ENCODE data around the gene CNOT1. TPM values are rescaled to one million over a fixed set of nuclear protein-coding genes. Genes with fewer than 3 reads are reported as not detected.
"Not testable (repeated sequence)": the region's sequence is repeated elsewhere in the genome, so short reads cannot be mapped to it uniquely, and the experiment has no call there.

Gene CNOT1
- total and polyA plus RNA-seq, 2 experiments from 2014 or later: 50.8 to 113 TPM

GRCh38 chr16:58639836-58640235 lies 10.2 kb upstream of the CNOT1 start:
- no peaks in the 10 kb centered on the region for H4K20me1 ChIP-seq (ENCODE audit: insufficient read depth, poor library complexity, severe bottlenecking)
- H3K36me3 ChIP-seq (replicated peaks; ENCODE audit: insufficient read depth, low read depth): no peaks in the 10 kb centered on the region
- no peak for DNase-seq (ENCODE audit: low spot score)
- peaks cover 5% of the 10 kb centered on the region for H3K4me1 ChIP-seq (ENCODE audit: insufficient read depth)
- H2AFZ ChIP-seq: no peak overlapping the region
- no peak overlapping the region for H3K4me3 ChIP-seq
- H3K79me2 ChIP-seq: no peaks in the 10 kb centered on the region
- no peaks in the 10 kb centered on the region for H3K9me2 ChIP-seq (replicated peaks; ENCODE audit: insufficient read depth)
- no peak overlapping the region for H3K4me2 ChIP-seq
- no peaks in the 10 kb centered on the region for H3K9me3 ChIP-seq (ENCODE audit: low read depth)
- WGBS (ENCODE audit: low lambda C conversion rate, missing lambda C conversion rate): 83% methylated on average over 8 of the region's 8 CpGs
- H3K27me3 ChIP-seq: no peaks in the 10 kb centered on the region
- TF ChIP-seq CTCF (IDR thresholded peaks at IDR 0.05; ENCODE audit: poor library complexity) (no peak), EZH2phosphoT487 (IDR thresholded peaks at IDR 0.05; ENCODE audit: low read depth, severe bottlenecking, unreplicated experiment) (no peak), EZH2 (IDR thresholded peaks at IDR 0.05; ENCODE audit: borderline replicate concordance) (no peak)
- H3K27ac ChIP-seq: no peak overlapping the region

DNA sequence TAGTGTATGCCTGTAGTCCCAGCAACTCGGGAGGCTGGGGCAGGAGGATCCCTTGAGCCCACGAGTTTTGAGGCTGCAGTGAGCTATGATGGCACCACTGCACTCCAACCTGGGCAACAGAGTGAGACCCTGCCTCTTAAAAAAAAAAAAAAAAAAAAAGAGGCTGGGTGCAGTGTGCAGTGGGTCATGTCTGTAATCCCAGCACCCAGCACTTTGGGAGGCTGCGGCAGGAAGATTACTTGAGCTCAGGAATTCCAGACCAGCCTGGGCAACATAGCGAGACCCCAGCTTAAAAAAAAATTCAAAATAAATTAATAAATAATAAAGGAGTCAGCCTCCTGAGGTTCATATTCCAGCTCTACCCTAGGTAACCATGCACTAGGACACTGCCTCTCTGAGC lies 9.6 kb upstream of the CNOT1 start:
- WGBS (ENCODE audit: low lambda C conversion rate, missing lambda C conversion rate): 94% methylated on average over 4 of the region's 4 CpGs
- H3K4me2 ChIP-seq: no peak overlapping the region
- H3K9me2 ChIP-seq (replicated peaks; ENCODE audit: insufficient read depth): no peaks in the 10 kb centered on the region
- no peak overlapping the region for H3K4me3 ChIP-seq
- H2AFZ ChIP-seq: no peak overlapping the region
- H3K36me3 ChIP-seq (replicated peaks; ENCODE audit: insufficient read depth, low read depth): no peaks in the 10 kb centered on the region
- no peaks in the 10 kb centered on the region for H3K27me3 ChIP-seq
- H3K79me2 ChIP-seq: no peaks in the 10 kb centered on the region
- no peaks in the 10 kb centered on the region for H3K9me3 ChIP-seq (ENCODE audit: low read depth)
- no peak overlapping the region for H3K27ac ChIP-seq
- no peaks in the 10 kb centered on the region for H4K20me1 ChIP-seq (ENCODE audit: insufficient read depth, poor library complexity, severe bottlenecking)
- peaks cover 8% of the 10 kb centered on the region for H3K4me1 ChIP-seq (ENCODE audit: insufficient read depth)
- no peak for TF ChIP-seq EZH2 (IDR thresholded peaks at IDR 0.05; ENCODE audit: borderline replicate concordance)
- no peak for TF ChIP-seq EZH2phosphoT487 (IDR thresholded peaks at IDR 0.05; ENCODE audit: low read depth, severe bottlenecking, unreplicated experiment)
- no peak for TF ChIP-seq CTCF (IDR thresholded peaks at IDR 0.05; ENCODE audit: poor library complexity)
- DNase-seq (ENCODE audit: low spot score): no peak

DNA sequence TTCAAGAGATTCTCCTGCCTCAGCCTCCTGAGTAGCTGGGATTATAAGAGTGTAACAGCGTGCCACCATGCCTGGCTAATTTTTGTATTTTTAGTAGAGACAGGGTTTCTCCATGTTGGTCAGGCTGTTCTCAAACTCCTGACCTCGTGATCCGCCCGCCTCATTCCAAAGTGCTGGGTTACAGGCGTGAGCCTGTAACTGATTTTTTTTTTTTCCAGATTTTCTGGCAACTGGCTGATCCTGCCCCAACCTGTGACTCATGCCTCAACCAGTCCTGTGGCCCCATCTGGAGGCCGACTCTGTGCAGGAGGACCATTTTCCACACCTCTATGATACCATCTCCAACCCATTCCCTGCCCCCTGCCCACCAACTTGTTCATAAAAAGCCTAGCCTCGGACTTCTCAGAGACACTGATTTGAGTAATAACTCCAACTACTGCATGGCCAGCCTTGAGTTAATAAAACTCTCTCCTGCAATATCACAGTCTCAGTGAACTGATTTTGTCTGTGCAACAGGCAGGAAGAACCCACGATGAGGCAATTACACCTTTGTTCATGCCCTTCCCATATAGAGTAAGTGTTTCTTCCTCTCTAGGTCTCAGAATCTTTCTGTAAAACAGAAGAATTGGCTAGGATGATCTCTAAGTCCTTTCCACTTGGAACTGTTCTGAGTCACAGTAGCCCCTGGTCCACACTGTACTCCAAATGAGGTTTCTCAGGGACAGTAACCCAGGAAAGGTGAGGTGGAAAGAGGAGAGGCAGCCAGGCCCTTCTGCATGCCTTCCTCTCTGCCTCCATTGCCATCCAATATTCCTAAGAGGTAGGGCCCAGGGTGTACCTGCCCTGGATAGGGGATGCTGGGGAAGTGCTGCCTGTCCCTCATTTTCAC lies 8.8 kb upstream of the CNOT1 start:
- Histone ChIP-seq H3K4me3 (no peak overlapping the region), H2AFZ (no peak overlapping the region), H3K36me3 (replicated peaks; ENCODE audit: insufficient read depth, low read depth) (no peaks in the 10 kb centered on the region), H3K79me2 (no peaks in the 10 kb centered on the region), H4K20me1 (ENCODE audit: insufficient read depth, poor library complexity, severe bottlenecking) (no peaks in the 10 kb centered on the region), H3K4me2 (peak overlapping the region; percentile 22), H3K27ac (peak overlapping the region; percentile 74), H3K27me3 (no peaks in the 10 kb centered on the region), H3K4me1 (ENCODE audit: insufficient read depth) (peaks cover 8% of the 10 kb centered on the region), H3K9me2 (replicated peaks; ENCODE audit: insufficient read depth) (no peaks in the 10 kb centered on the region), H3K9me3 (ENCODE audit: low read depth) (no peaks in the 10 kb centered on the region)
- WGBS (ENCODE audit: low lambda C conversion rate, missing lambda C conversion rate): 47% methylated on average over 8 of the region's 8 CpGs
- DNase-seq (ENCODE audit: low spot score): peak; percentile 82
- TF ChIP-seq EZH2phosphoT487 (IDR thresholded peaks at IDR 0.05; ENCODE audit: low read depth, severe bottlenecking, unreplicated experiment) (no peak), CTCF (IDR thresholded peaks at IDR 0.05; ENCODE audit: poor library complexity) (peak; percentile 57)

DNA sequence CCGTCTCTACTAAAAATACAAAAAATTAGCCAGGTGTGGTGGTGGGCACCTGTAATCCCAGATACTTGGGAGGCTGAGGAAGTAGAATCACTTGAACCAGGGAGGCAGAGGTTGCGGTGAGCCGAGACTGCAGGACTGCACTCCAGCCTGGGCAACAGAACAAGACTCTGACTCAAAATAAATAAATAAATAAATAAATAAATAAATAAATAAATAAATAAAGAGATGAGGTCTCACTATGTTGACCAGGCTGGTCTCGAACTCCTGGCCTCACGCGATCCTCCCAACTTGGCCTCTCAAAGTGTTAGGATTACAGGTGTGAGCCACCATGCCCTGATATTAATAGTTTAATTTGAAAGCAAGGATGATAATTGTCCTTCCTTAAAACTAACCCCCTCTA lies 7.4 kb upstream of the CNOT1 start:
- H3K27ac ChIP-seq: peak overlapping the region; percentile 55
- not testable (repeated sequence) for H3K36me3 ChIP-seq (replicated peaks; ENCODE audit: insufficient read depth, low read depth); H3K9me3 ChIP-seq (ENCODE audit: low read depth); H3K27me3 ChIP-seq; H4K20me1 ChIP-seq (ENCODE audit: insufficient read depth, poor library complexity, severe bottlenecking); H3K4me3 ChIP-seq; DNase-seq (ENCODE audit: low spot score); H2AFZ ChIP-seq; H3K4me1 ChIP-seq (ENCODE audit: insufficient read depth); H3K9me2 ChIP-seq (replicated peaks; ENCODE audit: insufficient read depth); H3K4me2 ChIP-seq; H3K79me2 ChIP-seq
- 98% methylated on average over 6 of the region's 6 CpGs for WGBS (ENCODE audit: low lambda C conversion rate, missing lambda C conversion rate)

All from hepatocyte (in vitro differentiated cells).